Measurements from ENCODE around the gene PPP1R9B.

Gene PPP1R9B

DNA sequence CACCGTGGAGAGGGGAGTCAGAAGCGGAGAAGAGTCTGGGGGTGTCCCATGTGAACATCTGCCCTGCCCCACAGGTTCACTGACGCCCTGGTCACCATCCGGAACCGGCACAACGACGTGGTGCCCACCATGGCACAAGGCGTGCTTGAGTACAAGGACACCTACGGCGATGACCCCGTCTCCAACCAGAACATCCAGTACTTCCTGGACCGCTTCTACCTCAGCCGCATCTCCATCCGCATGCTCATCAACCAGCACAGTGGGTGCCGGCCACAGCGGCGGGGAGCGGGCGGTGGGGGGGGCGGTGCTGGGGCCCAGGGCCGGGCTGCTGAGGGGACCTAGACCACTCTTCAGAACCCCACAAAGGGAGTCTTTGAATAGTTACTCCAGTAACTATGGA, 44.7 kb downstream of the PPP1R9B start:
- no peak for DNase-seq

DNA sequence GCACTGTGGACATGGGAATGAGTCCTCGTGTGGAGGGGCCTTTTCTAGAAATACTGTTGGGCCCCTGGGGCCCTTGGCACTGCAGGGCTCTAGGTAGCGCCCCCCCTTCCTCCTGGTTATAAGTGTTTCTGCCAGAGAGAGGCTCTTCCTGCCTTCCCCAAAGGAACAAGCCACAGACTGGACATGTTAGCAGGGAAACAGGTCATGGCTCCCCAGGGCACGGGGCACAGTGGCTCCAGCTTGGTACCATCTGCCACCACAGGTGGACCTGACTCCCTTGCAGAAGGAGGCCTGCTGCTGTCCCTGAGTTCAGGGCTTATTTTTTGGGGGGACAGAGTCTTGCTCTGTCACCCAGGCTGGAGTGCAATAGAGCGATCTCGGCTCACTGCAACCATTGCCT, 46.5 kb downstream of the PPP1R9B start:
- DNase-seq: no peak

DNA sequence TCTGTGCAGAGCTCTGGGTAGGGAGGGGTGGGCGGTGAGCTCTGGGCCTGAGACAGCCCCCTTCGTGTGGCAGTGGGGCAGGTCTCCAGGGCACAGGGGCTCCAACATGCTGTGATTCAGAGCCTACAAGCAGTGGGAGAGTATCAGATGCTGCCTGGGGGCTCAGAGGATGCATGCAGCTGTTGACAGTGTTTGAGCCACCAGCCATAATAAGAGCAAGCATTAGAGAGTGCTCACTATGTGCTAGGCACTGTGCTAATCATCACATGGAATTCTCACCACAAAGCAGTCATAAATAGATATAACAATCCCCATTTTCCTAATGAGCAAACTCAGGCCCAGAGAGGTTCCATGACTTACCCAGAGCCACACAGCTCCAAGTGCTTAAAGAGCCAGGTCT, 47.2 kb downstream of the PPP1R9B start:
- no peak for DNase-seq

DNA sequence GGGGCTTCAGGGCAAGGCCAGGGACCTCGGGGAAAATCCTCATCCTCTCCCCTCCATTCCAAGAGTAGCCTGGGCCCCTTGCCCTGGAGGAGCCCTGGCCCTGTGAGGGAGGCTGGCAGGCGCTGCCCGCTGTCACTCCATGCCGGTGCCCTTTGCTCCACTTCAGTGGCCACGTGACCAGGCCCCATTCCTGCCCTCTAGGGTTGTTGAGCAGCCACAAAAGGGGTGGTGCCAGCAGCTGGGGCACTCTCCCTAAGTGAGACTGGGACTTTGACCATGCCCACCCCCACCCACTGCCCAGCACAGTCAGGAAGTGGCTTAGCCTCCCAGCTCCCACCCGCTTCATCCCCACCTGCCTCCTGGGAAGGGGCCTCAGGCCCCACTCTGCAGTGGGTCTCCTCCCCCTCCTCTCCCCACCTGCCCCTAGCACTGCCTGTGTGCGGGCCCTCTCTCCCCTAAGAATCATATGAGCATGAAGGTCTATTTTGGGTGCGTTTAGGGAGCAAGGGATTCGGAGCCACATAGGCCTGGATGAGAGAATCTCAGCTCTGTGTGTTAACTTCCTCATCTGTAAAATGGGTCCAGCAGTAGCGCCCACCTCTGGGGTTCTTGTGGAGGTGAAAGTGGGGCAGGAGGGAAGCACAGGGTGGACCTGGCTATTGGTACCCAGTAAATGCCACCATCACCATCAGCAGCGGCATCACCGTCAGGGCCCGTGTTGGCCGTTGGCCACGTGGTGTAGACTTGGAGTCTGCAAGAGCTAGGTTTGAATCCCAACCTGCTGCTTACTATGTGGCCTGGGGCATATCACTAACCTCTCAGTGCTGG, 48.1 kb downstream of the PPP1R9B start:
- no peak for DNase-seq

DNA sequence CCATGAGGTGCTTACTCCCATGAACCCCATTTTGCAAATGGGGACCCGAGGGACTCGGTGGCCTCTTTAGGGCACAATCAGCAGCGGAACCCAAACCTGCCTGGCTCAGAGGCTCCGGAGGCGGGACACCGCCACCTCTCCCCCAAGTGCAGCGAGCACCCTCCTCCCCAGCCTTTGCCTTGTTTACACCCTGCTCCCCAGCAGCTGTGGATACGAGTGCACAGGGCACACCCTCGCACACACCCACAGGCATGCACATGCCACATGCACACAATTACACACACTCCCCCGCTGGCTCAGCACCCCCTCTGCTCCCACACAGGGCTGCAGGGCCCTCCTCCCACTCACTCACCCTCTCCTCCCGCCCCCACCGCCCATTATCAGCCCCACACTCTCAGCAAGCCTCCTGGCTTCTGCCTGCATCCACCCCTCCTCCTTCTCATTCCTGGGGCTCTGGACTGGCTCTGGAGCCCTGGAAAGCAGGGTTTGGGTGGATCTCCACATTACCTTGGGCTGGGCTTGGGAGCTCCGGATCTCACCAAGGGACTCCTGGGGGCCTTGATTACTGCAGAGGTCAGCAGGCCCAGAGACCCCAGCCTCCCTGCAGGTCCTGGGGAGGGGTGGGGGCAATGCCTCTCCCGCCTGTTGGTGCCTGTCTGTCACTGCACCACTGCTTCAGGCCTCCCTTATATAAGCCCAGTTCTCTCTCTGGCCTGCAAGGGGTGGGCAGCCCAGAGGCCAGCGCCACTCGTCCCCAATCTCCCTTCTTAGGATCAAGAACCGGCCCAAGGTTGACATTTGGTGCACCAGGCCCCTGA, 48.9 kb downstream of the PPP1R9B start:
- DNase-seq: peak; percentile 55

DNA sequence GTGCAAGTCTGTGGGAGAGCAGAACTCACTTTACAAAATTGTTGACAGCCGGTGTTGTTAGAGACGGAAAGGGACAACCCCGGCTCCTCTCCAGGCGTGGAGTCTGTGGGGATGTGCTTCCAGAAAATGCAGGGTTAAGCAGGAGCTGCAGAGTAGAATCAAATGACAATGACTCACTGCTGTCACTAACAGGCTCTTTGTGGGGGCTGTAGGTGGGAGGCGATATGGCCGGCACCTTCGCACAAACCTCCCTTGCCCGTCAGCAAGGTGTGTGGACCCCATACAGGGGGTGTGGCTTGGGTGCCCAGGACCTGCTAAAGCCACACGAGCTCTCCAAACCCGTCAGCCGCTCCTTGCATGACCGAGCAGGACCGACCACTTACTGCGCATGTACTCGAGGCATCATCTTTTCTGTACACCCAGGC, 49.5 kb downstream of the PPP1R9B start:
- peak; percentile 23 for DNase-seq

DNA sequence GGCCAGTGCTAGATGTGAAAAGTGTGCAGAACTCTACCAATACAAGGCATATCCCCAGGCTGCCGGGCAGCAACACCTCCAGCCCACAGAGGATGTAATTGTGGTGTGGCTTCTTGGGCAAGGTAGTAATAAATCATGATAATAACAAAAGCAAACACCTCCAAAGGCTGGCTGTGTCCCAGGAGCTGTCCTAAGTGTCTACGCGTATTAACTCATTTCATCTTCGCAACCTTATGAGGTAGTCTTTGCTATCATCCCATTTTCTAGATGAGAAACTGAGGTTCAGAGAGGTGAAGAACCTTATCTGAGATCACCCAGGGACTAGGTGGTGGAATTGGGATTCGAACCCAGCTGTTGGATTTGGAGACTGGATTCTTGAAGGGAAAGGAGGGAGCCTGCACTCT, 50.0 kb downstream of the PPP1R9B start:
- no peak for DNase-seq

DNA sequence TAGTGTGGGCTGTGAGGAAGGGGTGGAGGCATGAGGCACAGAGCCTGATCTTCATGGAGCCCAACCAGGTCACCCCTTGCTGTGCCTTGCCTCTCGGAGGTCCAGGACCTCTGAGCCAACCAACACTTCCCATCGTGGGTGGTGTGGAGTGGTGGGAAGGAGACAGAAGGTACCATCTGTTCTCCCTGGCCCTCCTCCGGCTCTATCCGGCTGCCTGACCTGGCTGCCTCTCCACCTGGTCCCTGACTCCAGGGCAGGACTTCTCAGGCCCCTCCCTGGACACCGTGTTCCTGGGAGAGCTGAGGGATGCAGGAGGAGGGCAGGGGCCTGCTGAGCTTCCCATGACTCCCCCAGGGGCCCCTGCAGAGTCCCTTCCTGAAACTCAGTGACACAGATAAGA, 51.5 kb downstream of the PPP1R9B start:
- no peak for DNase-seq

DNA sequence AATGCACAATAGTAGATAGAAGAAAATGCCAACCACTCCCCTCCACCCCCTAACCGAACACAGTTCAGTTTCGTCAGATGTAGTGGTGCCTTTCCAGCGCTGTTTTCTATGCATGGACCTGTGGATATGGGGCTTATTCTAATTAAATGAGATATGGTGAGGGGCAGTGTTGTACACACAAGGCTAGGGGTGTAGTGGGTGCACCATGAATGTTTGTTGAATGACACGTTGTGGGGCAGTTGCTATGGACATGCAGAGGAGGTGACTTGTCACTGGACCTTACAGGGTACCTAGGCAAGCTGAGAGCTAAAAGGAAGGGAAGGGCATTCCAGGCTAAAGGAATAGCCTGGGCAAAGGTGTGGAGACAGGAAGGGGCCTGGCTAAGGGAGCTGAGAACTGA, 51.9 kb downstream of the PPP1R9B start:
- DNase-seq: no peak

DNA sequence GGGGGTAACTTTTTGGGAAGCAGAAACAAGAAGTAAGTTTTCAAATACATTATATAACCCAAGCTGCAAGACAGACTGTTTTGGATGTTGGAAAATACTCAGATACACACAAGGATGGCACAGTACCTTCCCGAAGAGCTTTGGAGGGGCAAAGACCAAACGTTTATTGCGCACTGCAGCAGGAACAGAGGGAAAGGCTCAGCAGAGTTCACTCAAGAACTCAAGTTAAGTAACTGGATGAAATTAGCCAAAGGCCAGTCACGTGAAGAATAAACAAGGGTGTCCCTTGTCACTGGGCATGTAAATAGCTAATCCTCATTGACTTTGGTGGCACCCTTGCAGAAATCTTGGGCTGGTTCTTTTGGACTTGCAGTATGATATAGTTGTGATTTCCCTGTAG, 52.6 kb downstream of the PPP1R9B start:
- no peak for DNase-seq

DNA sequence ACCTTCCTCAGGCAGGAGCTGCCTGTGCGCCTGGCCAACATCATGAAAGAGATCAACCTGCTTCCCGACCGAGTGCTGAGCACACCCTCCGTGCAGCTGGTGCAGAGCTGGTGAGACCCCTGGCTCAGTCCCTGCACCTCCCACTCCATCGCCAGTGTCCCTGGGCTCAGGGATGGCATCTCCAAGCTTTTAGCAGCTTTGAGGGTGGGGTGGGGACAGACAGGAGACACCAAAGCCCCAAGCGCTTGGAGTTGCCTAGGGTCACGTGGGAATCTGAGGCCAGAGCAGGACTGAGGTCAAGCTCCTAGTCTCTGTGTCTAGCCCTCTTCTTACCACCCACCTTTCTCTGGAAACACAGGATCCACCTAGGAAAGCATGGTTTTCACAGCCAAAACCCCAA, 53.0 kb downstream of the PPP1R9B start:
- DNase-seq: no peak

DNA sequence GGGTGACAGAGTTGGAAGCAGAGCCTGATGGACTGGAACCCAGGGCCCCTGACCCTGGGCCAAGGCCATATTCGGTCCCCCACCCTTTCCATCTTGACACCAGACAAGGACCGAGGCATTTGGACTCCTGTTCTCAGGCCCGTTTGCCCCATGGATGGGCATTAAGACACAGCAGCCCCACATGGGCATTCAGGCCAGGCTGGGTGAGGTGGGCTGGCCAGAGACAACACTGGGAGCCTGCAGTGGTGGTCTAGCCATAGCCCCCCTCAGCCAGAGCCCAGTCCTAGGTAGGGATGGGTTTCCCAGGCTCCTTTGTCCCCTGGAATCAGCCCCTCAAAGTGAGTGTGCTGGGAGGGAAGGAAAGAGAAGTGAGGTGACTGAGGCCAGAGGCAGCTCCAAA, 53.7 kb downstream of the PPP1R9B start:
- DNase-seq: no peak

DNA sequence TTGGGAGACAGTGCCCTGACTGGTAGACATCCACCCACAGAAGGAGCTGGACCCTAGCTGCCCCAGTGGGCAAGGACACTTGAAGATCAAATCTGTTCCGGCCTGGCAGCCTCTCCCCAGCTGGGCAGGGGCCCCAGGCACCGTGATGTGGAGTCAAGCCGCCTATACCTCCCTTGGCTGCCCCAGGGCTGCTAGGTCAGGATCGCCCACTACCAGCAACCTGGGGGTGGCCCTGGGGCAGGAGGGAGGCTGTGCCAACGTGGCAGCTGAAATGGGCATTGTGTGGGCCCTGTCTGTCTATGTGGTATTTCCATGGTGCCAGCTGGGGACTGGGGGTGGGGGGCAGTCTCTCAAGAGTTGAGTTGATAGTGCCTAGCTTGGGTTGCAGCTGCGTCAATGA, 54.4 kb downstream of the PPP1R9B start:
- DNase-seq: no peak

DNA sequence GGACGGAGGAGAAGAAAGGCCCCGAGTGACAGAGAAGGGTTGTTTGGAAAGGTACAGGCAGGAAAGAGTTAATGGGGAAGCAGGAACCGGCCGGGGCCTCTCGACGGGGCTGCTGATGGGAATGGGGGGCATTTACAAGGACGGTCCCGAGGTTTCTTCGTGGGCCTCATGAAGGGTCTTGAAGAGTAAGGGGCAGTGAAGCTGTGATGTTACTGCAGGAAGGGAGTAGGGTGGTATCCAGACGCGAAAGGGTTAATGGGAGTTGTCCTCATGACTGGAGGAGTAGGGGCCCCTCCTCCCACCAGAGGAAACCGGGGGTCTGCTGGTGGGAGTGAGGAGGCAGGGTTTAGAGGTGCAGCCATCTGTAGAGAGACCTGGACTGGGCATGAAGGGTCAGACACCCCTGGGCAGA, 54.8 kb downstream of the PPP1R9B start:
- DNase-seq: no peak

DNA sequence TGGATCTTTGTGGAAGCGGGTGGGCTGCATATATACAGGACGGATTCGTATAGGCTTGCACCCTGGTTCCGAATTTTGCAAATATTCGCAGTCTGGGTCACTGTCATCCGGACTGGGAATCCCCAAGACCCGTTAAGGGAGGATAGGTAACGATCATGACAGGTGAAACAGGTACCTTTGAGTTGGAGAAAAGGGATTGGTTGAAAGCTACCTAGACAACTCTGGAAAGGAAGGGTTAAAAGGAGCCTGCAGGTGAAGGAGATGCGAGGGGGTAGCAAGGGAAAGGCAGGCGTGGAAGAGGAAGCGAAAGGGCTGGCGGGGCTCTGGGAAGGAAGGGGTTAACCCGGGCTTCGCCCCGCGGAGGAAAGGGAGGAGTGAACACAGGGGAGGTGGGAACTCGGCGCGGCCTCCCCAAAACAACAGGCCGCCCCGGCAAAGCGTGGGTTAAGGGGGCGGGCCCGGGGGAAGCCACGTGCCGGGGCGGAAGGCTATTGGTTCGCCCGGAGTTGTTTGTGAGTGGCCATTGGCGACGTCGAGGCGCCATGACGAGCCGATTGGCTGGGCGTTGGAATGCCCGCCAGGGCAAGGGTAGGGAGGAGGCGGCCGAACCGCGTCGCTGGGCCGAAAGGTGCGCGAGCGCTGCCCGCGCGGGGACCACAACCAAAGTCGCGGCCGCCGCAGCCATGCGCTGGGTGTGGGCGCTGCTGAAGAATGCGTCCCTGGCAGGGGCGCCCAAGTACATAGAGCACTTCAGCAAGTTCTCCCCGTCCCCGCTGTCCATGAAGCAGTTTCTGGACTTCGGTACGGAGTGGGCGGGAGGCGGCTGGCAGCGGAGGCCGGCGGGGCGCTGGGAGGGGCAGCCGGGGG, 55.5 kb downstream of the PPP1R9B start, which contains the start of gene PDK2:
TSS of gene PDK2 (plus strand) at position 599 of the 867 bp plus-strand sequence. CDS start at position 684, 85 bp downstream.
- DNase-seq: peak; percentile 96

DNA sequence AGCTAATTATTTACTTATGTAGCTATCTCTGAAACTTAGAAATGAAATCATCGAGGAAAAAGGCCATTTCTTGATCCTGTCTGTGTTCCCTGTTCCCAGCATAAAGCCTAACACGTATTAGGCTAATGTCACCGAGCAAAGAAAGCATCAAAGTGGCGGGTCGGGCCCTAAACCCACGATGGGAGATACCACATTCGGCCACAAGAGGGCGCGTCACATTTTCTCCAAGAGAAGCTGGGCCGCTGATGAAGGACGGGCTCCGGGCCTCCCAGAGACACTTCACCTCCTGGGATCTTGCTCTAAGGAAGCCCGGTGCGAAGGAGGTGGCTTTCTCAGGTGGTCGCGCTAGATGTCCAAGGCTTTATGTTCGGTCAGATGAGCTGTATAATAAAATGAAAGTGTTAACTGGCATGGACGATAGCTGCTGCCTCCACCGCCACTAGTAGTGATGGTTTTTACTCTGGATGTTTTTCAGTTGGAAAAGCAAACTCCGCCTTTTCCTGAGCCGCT, 56.2 kb downstream of the PPP1R9B start:
- peak; percentile 79 for DNase-seq

DNA sequence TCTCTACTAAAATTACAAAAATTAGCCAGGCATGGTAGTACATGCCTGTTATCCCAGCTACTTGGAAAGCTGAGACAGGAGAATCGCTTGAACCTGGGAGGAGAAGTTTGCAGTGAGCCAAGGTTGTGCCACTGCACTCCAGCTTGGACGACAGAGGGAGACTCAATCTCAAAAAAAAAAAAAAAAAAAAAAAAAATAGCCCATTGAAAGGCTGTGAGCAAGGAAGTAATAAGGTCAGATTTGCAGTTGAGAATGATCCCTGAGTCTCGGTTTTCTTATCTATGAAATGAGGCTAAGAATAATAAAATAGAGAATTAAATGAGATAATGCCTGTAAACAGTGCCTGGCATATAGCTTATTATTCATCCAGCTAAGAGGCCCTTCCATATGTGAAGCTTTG, 56.7 kb downstream of the PPP1R9B start:
- no peak for DNase-seq

DNA sequence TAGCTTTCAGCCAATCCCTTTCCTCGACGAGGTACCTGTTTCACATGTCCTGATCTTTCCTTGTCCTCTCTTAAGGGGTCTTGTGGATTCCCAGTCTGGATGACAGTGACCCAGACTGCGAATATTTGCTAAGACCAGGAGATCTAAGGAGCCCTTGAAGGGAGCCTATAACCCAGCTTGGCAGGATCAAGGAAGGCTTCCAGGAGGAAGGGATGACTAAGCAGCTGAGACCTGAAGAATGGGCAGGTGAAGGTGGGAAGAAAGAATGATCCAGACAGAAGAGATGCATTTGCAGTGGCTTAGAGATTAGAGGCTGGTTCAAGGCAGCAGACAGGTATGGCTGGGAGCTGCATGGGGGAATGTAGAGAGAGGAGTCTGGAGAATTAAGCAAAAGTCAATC, 57.2 kb downstream of the PPP1R9B start:
- DNase-seq: no peak

DNA sequence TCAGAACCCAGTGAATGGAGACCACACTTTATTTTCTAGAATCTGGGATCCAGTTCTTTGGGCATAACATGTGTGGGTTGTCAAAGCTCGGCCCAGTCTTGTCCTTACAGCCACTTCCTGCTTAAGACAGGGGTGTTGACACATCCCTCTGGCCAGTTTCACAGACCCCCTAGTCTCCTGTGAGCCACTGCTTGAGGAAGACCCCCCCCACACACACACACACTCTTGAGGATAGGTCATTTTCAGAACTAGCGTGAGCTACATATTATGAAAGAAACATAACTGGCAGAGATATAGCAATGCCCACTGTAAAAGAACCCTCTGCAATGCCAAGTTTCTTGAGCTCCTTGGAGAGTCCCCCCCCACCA, 58.6 kb downstream of the PPP1R9B start:
- no peak for DNase-seq

DNA sequence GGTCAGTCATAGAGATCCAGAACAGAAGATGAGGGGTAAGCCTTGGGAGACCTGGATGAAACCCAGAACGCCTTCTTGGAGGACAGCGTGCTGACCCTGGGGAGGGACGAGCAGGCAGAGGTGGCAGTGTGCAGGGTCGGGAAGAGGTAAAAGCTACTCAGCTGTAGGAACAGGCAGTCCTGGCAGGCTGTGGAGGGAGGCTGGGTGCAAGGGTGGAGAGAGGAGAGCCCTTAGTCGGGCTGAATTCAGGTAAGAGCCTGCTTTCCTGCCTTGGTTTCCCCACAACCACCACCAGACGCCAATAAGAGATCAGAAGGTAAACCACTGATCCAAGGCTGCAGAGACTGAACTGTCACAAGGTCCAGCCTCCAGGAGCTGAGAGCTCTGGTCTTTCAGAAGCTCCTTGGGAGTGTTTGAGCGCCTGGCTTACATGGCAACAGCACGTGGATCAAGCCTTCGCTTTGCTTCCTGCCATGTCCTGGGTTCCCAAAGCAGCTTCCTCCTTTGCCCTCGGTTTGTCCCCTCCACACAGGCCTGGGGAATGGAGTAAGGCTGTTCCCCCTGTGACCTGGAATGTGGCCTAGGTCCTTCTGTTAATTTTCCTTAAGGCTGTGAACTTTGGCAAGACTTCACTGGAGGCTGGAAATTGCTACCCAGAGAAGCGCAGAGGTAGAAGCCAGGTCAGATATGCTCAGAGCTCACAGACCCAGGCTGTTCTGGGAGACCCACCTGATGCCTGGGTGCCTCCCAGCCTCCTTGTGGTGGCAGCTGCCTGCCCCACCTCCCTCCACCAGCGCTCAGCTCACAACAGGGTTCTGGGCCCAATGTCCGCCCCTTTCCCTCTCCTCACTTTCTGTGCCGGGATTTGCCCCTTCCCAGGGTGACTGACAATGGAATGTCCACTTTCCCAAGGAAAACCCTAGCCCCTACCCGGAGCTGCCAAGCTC, 59.2 kb downstream of the PPP1R9B start:
- no peak for DNase-seq

DNA sequence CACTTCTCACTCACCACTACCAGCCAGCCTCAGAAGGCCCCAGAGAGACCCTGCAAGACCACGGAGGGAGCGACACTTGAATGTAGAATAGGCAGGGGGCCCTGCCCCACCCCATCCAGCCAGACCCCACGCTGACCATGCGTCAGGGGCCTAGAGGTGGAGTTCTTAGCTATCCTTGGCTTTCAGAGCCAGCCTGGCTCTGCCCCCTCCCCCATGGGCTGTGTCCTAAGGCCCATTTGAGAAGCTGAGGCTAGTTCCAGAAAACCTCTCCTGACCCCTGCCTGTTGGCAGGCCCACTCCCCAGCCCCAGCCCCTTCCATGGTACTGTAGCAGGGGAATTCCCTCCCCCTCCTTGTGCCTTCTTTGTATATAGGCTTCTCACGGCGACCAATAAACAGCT, 60.4 kb downstream of the PPP1R9B start:
- no peak for DNase-seq

Data from fibroblast of skin of abdomen (primary cell).